Stimulated activated naive CD4-positive, alpha-beta T cell treated with Interleukin-2 at 50 U/mL for 16 hours (primary cell): ENCODE measurements around the gene AMN1.
"Not testable (repeated sequence)": the region's sequence is repeated elsewhere in the genome, so short reads cannot be mapped to it uniquely, and the experiment has no call there.

Source experiments
- DNase-seq: peaks from one replicate; lab custom pipeline; 2025; lab: John Stamatoyannopoulos, UW

The AMN1 gene

GRCh38 chr12:31682136-31682962 lies 46.5 kb downstream of the AMN1 start:
- DNase-seq: peak; percentile 54

- DNase-seq: no peak
Observed at GRCh38 chr12:31672521-31672920, 56.3 kb downstream of the AMN1 start.

- not testable (repeated sequence) for DNase-seq
Observed at GRCh38 chr12:31669582-31669981, 59.2 kb downstream of the AMN1 start.

- DNase-seq: no peak
Observed at GRCh38 chr12:31669020-31669419, 59.8 kb downstream of the AMN1 start.

DNA sequence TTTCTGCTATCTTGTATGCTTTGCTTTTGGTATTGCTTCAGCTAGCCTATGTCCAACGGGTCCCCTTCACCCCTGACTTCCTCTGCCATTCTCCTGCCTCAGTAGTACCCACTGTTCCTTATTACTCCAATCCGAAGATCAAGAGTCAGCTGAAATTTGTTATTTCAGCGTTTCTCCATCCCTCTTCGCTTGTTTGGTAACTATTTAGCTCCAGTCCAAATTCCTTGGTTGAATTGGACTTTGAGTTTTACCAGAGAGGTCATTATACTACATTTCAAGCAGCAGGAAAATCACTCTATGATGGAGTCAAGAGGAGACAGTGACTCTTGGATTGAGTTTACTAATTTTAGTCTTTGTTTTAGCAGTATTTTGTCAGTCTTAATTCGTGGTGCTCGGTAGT lies 64.8 kb downstream of the AMN1 start:
- no peak for DNase-seq

- DNase-seq: no peak
Observed at GRCh38 chr12:31663576-31663975, 65.2 kb downstream of the AMN1 start.

DNA sequence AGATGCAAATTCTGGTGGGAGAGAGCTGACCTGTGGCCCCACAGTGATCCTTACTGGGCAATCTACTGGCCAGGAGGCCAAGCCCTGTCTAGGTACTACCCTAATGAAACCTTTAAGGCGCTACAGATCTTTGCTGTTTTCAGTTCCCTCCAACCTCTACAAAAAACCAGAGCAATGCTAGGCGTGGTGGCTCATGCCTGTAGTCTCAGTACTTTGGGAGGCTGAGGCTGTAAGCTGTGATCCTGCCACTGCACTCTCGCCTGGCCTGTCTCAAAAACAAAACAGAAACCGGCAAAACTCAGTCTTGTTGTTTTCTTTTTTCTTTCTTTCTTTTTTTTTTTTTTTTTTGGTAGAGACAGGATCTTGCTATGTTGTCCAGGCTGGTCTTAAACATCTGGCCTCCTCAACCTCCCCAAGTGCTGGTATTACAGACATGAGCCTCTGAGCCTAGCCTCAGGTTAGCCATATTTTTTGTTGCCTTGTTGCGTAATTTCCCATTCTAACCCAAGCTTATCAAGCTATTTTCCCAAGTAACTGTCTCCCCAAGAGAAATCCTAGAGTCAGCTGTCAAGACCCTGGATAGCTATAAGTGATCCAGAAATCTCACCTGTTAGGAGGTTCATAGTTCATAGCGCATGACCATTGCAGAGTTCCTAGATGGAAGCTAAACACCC lies 66.5 kb downstream of the AMN1 start:
- DNase-seq: no peak

GRCh38 chr12:31659087-31659942 lies 69.5 kb downstream of the AMN1 start, which contains the start of gene ETFBKMT:
Gene ETFBKMT, plus strand, starts transcription at chr12:31659688. Its CDS starts 2,266 bp downstream, at chr12:31661954.
- peak; percentile 93 for DNase-seq

GRCh38 chr12:31658471-31659086 lies 70.2 kb downstream of the AMN1 start:
- DNase-seq: no peak

DNA sequence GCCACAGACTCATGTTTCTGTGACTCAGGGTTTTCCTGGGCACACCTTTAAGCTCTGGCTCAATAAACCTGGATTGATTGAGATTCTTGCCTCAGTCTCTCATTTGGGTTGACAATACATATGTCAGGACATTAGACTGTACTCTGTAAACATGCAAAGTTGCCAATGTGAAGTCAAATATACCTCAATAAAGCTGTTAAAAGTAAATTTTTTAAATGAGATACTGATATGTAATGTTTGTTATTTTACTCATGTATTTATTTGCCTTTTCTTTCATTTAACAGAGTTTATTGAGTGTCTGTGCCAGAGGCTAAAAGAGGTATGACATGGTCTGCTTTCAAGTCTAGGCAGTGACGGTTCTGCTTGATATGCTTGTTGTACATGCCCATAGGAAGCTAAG lies 73.0 kb downstream of the AMN1 start:
- no peak for DNase-seq

- DNase-seq: no peak
Observed at GRCh38 chr12:31655208-31655607, 73.6 kb downstream of the AMN1 start.

DNA sequence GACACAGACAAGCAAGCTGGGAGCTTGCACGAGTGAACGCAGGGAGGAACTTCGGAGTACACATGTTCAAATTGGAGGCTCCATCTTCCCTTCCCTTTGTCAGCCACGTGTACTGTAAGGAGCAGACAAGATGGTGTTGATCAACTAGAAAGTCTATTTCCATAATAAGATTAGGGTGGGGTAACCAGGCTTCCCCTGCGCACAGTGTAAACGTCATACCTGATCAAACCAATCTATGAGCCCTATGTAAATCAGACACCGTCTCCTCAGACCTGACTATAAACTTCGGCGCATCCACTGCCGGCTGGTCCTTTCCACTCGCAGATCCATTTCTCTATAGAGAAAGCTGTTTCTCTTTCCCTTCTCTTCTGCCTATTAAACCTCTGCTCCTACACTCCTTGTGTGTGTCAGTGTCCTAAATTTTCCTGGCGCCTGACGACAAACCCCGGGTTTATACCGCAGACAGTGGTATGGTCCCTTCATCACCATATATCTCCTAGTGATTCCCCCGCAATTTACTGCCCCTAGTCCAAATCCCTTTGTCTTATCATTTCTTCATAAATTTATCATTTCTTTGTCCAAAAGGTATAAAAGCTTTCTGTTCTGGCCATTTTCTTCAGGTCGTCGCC lies 76.8 kb downstream of the AMN1 start:
- no peak for DNase-seq

DNA sequence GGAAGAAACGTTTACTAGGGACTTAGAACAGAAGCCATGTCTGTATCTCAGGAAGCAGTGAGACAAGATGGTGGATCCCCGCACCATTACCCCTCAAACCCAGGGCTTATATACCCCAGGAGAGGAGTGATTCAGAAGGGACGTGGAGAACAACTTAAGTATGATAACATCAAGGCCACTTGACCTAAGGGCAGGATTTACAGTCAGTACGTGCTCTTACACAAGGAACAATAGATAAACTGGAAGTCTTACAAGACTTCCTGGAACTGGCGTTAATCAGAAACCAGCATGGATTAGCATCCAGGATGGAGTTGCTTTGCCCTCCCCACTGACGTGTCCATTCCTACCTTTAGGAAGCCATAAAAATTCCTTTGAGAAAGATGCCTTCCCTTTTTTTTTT lies 77.9 kb downstream of the AMN1 start:
- DNase-seq: no peak

DNA sequence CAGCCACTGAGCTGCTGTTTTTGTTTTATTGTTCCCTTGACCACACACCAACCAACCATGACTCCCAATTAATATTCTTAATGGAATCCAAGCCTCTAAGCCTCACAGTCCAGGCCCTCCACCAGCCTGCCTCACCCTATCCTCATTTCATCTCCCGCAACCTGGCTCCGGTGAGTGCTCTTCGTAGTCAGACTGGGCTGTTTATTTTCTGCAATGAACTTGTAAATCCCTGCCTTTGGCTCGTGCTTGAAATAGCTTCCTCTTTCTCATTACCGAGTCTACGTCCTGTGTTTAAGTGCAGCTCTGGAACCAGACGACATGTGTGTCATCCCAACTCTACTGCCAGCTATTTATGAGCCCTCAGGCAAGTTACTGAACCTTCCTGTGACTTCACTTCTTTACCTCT lies 81.7 kb downstream of the AMN1 start:
- DNase-seq: no peak

- DNase-seq: no peak
Observed at GRCh38 chr12:31645924-31646323, 82.9 kb downstream of the AMN1 start.

DNA sequence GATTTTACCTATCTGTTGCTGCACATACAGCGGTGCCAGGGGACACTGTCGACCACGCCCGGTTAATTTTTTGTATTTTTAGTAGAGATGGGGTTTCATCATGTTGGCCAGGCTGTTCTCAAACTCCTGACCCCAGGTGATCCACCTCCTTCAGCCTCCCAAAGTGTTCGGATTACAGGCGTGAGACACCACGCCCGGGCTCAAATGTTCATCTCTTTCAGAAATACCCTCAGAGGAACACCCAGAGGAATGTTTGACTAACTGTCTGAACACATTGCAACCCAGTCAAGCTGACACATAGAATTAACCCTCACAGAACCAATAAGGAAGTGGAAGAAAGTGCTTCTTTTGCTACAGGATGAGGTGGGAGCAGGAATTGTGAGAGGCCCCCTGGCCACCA lies 84.3 kb downstream of the AMN1 start:
- DNase-seq: no peak

GRCh38 chr12:31641509-31642090 lies 87.2 kb downstream of the AMN1 start:
- DNase-seq: no peak

GRCh38 chr12:31634620-31635019 lies 94.2 kb downstream of the AMN1 start:
- DNase-seq: no peak

DNA sequence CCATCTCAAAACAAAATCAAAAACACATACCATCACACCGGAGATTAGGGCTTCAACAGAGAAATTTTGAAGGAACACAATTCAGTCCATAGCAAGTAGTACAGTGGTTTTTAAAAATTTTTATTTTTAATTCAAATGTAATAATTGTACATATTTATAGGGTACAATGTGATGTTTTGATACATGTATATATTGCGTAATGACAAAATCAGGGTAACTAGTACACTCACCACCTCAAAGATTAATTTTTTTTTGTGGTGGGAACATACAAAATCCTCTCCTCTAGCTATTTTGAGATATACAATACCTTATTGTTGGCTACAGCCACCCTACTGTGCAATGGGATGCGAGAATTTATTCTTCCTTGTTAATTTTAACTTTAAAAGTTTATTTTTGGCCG lies 95.4 kb downstream of the AMN1 start:
- DNase-seq: no peak

DNA sequence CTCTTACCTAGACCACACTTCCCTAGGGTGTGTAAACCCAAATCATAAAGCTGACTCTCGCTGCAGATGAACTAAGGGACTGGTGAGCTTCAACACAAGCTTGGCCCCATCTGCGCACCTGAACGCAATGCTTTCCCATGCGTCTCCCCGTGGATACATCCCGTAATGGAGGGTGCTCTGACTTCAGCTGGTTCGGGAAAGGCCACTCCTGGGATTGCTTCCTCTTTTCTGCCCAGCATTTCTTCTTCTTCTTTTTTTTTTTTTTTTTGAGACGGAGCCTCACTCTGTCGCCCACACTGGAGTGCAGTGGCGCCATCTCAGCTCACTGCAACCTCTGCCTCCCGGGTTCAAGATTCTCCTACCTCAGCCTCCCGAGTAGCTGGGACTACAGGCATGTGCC lies 97.0 kb downstream of the AMN1 start:
- no peak for DNase-seq

DNA sequence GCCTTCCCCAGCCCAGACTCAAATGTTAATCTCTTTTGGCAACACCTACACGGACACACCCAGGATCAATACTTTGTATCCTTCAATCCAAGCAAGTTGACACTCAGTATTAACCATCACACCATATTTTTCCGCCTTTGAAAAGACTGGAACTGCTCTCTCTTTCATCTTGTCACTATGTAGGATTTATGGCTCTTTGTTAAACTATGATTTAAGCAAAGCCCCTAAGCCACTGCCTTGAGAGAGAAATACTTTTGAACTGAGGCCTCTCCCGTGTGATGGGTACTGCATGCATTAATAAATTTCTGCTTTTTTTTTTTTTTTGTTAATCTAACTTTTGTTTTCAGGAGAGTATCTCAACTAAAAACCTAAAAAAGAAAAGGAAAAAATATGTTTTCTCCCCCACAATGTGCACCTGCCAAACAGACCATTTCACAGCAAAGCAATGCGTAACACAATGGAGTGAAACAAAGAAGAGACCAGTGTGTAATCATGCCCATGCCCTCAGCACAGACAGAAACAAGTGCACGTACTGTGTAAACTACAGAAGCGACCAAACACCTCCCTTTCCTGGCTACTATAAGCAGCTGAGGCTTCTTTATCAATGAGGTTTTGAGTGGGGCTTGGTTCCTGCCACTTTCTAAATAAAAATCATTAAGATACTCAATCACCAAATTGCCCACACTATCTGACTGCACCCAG lies 97.6 kb downstream of the AMN1 start:
- DNase-seq: no peak
